Osteoblast (primary cell): ENCODE measurements around the gene PLAC8L1. TPM values are rescaled to one million over a fixed set of nuclear protein-coding genes. Genes with fewer than 3 reads are reported as not detected.

Source experiments
- DNase-seq: peaks from one replicate; pipeline ENCODE4 v3.0.0; 2011; ENCODE audit warnings: low spot score, mixed read lengths; ENCODE audit not compliant: insufficient read length; ENCODE audit errors: missing footprints
- H2AFZ ChIP-seq: 2 replicates; pipeline ENCODE4 v1.6.0; 2011; ENCODE audit warnings: mild to moderate bottlenecking, low read length
- H3K27ac ChIP-seq: 2 replicates; pipeline ENCODE4 v1.5.1; 2011; ENCODE audit warnings: mild to moderate bottlenecking, low read depth, low read length, moderate library complexity
- H3K27me3 ChIP-seq: 2 replicates; pipeline ENCODE4 v1.6.0; 2012; ENCODE audit warnings: mild to moderate bottlenecking, control low read depth, inconsistent platforms, low read length, moderate library complexity; ENCODE audit not compliant: insufficient read depth
- H3K36me3 ChIP-seq: 2 replicates; pipeline ENCODE4 v1.5.1; 2011; ENCODE audit warnings: mild to moderate bottlenecking, low read length, control low read depth, moderate library complexity; ENCODE audit not compliant: insufficient read depth
- H3K4me1 ChIP-seq: 2 replicates; pipeline ENCODE4 v1.5.1; 2011; ENCODE audit warnings: mild to moderate bottlenecking, low read length, control low read depth, moderate library complexity; ENCODE audit not compliant: insufficient read depth
- H3K4me2 ChIP-seq: 2 replicates; pipeline ENCODE4 v1.6.0; 2011; ENCODE audit warnings: mild to moderate bottlenecking, low read length; ENCODE audit not compliant: insufficient read depth
- H3K4me3 ChIP-seq: fragments of 200-600 bp; sonication (generic); 3 replicates; pipeline ENCODE4 v1.5.1; 2012; ENCODE audit warnings: mild to moderate bottlenecking, low read length, inconsistent platforms; ENCODE audit not compliant: insufficient read depth
- H3K79me2 ChIP-seq: 2 replicates; pipeline ENCODE4 v1.6.0; 2012; ENCODE audit warnings: mild to moderate bottlenecking, low read length, control low read depth, inconsistent platforms; ENCODE audit not compliant: insufficient read depth
- H3K9me3 ChIP-seq: 2 replicates; pipeline ENCODE4 v1.5.1; 2011; ENCODE audit warnings: low read depth, low read length, control low read depth
- H4K20me1 ChIP-seq: 2 replicates; pipeline ENCODE4 v1.6.0; 2012; ENCODE audit warnings: mild to moderate bottlenecking, low read length, control low read depth; ENCODE audit not compliant: insufficient read depth
- CTCF ChIP-seq: IDR thresholded peaks from 2 replicates; pipeline ENCODE4 v1.5.1; 2011; ENCODE audit warnings: mild to moderate bottlenecking, low read depth, low read length, moderate library complexity; ENCODE audit errors: extremely low read depth
- total RNA-seq: library from RNA; depleted of rRNA; stranded (reverse); fragments of >200 nt; gene quantifications from 2 replicates; pipeline ENCODE4 v1.2.3, GENCODE V29; 2012

Gene PLAC8L1
- total RNA-seq, 1 donor = not detected

DNA sequence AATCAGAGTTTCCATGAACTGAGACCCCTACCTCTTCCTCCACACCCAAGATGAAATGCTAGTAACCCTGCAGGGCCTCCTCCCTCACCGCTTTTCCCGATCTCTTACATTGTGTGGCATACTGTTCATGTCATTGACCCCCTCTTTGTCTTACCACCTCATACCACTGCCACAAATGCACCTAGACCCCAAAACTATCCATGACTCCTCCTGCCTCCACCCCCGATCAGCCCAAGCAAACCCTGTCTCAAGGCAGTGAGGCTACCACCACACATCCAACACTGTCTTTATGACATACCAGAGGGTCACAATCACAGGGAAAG is 55.7 kb downstream of the PLAC8L1 start:
- H2AFZ ChIP-seq = peak overlapping the region; percentile 74
- H3K36me3 ChIP-seq = no peaks in the 10 kb centered on the region
- no peaks in the 10 kb centered on the region for H3K27me3 ChIP-seq
- no peak overlapping the region for H3K4me2 ChIP-seq
- no peak overlapping the region for H3K27ac ChIP-seq
- peaks cover 10% of the 10 kb centered on the region for H3K4me1 ChIP-seq
- no peaks in the 10 kb centered on the region for H3K79me2 ChIP-seq
- no peak for DNase-seq
- H3K4me3 ChIP-seq = no peak overlapping the region
- no peaks in the 10 kb centered on the region for H3K9me3 ChIP-seq
- H4K20me1 ChIP-seq = no peaks in the 10 kb centered on the region
- no peak for TF ChIP-seq CTCF

GRCh38 chr5:146048994-146049703 is 56.2 kb downstream of the PLAC8L1 start:
- Histone ChIP-seq H3K27me3 (no peaks in the 10 kb centered on the region), H3K4me1 (peaks cover 10% of the 10 kb centered on the region), H3K4me3 (no peak overlapping the region), H3K4me2 (no peak overlapping the region), H4K20me1 (no peaks in the 10 kb centered on the region), H2AFZ (peak overlapping the region; percentile 74), H3K9me3 (no peaks in the 10 kb centered on the region), H3K27ac (no peak overlapping the region), H3K36me3 (no peaks in the 10 kb centered on the region), H3K79me2 (no peaks in the 10 kb centered on the region)
- peak; percentile 75 for DNase-seq
- peak; percentile 83 for TF ChIP-seq CTCF

DNA sequence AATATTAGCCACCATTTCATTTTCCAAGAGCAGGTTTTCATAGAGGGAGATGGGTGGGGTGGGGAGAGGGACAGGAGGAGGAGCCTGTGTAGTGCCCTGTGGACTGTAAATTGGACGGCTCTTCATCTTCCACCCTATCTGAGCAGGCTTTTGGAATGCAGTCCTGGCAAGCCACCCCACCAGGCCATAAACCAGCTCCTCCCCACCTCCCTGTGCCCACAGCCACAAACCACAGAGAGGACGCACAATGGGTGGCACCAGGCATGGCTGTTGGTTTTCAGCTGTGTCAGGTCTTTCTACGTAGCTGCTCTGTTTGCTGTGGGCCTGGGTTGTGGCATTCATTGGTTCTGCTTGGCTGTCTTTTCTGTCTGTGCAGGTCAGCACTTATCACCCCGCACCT is 58.0 kb downstream of the PLAC8L1 start:
- no peak for DNase-seq
- H3K4me2 ChIP-seq = no peak overlapping the region
- H3K9me3 ChIP-seq = no peaks in the 10 kb centered on the region
- TF ChIP-seq CTCF = no peak
- H3K27ac ChIP-seq = no peak overlapping the region
- H2AFZ ChIP-seq = no peak overlapping the region
- peaks cover 18% of the 10 kb centered on the region for H3K4me1 ChIP-seq
- H3K36me3 ChIP-seq = no peaks in the 10 kb centered on the region
- H3K79me2 ChIP-seq = no peaks in the 10 kb centered on the region
- H3K27me3 ChIP-seq = no peaks in the 10 kb centered on the region
- H3K4me3 ChIP-seq = no peak overlapping the region
- no peaks in the 10 kb centered on the region for H4K20me1 ChIP-seq

DNA sequence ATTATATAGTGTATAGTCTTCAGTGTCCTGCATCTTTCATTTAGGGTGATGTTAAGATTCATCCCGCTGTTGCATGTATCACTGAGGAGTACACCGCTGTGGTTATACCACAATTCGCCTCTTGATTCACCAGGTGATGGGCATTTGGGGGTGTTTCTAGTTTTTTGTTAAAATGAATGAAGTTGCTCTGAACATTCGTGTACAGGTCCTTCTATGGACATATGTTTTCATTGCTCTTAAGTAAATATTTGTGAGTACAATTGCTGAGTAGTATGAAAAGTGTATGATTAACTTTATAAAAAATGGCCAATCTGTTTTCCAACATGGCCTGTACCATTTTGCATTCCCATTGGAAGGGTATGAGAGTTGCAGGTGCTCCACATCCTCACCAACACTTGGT is 61.7 kb downstream of the PLAC8L1 start:
- no peaks in the 10 kb centered on the region for H3K36me3 ChIP-seq
- DNase-seq = no peak
- no peak for TF ChIP-seq CTCF
- H3K4me3 ChIP-seq = no peak overlapping the region
- H3K27me3 ChIP-seq = peaks cover 2% of the 10 kb centered on the region
- peaks cover 11% of the 10 kb centered on the region for H3K4me1 ChIP-seq
- H3K9me3 ChIP-seq = no peaks in the 10 kb centered on the region
- no peaks in the 10 kb centered on the region for H3K79me2 ChIP-seq
- no peaks in the 10 kb centered on the region for H4K20me1 ChIP-seq
- no peak overlapping the region for H2AFZ ChIP-seq
- H3K27ac ChIP-seq = no peak overlapping the region
- no peak overlapping the region for H3K4me2 ChIP-seq
